ENCODE data around the gene ITGB1.

DNA sequence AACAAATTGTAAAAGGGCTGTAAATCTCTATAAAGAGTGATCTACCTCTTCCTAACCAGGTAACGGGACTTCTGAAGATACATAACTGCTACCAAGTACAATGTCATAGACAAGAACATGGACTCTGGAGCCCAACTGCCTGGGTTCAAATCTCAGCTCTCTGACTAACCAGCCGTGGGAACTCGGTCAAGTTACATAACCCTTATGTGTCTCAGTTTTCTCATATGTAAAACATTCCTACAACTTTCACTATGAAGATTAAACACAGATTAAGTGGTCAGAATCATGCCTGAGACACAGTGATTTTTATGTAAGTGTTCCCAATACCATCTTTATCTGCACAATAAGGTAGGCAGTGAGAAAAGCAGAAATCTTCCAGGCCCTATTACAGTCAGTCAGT, 52.6 kb downstream of the ITGB1 start:
- TF ChIP-seq, protein P1, sequence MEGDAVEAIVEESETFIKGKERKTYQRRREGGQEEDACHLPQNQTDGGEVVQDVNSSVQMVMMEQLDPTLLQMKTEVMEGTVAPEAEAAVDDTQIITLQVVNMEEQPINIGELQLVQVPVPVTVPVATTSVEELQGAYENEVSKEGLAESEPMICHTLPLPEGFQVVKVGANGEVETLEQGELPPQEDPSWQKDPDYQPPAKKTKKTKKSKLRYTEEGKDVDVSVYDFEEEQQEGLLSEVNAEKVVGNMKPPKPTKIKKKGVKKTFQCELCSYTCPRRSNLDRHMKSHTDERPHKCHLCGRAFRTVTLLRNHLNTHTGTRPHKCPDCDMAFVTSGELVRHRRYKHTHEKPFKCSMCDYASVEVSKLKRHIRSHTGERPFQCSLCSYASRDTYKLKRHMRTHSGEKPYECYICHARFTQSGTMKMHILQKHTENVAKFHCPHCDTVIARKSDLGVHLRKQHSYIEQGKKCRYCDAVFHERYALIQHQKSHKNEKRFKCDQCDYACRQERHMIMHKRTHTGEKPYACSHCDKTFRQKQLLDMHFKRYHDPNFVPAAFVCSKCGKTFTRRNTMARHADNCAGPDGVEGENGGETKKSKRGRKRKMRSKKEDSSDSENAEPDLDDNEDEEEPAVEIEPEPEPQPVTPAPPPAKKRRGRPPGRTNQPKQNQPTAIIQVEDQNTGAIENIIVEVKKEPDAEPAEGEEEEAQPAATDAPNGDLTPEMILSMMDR (IDR thresholded peaks at IDR 0.05) = no peak
- no peak for TF ChIP-seq POLR2A (IDR thresholded peaks at IDR 0.05)

Measured in lower leg skin (tissue), 3 donors.